SK-N-MC (cell line): Measurements from ENCODE around the gene CLEC2D.

ENCODE experiments used
- EZH2 ChIP-seq: fragments of 200-600 bp; sonication (generic); IDR thresholded peaks from one replicate; pipeline ENCODE4 v1.6.1; 2017; ENCODE audit warnings: antibody characterized with exemption
- POLR2AphosphoS5 ChIP-seq: IDR thresholded peaks from 2 replicates; pipeline ENCODE4 v1.6.1; 2012; ENCODE audit warnings: mild to moderate bottlenecking, low read depth, low read length, borderline replicate concordance

GRCh38 chr12:9745199-9745598 lies 75.7 kb downstream of the CLEC2D start:
- TF ChIP-seq POLR2AphosphoS5 (no peak), EZH2 (no peak)
